Neural progenitor cell (in vitro differentiated cells): ENCODE data around the gene TCHP.

Source experiments
- CTCF ChIP-seq: fragments of 200-600 bp; sonication (generic); IDR thresholded peaks from 2 replicates; pipeline ENCODE4 v1.5.1; 2017; ENCODE audit warnings: antibody characterized with exemption, mild to moderate bottlenecking
- EZH2 ChIP-seq: fragments of 200-600 bp; sonication (generic); IDR thresholded peaks from 2 replicates; pipeline ENCODE4 v1.6.1; 2017; ENCODE audit warnings: antibody characterized with exemption, mild to moderate bottlenecking, moderate library complexity

- TF ChIP-seq CTCF (no peak), EZH2 (no peak)
Measured at GRCh38 chr12:109905301-109905700, 5.2 kb downstream of the TCHP start.
